Fibroblast of mammary gland (primary cell): ENCODE results near the gene PKDREJ.
"Not testable (repeated sequence)": the region's sequence is repeated elsewhere in the genome, so short reads cannot be mapped to it uniquely, and the experiment has no call there.

Experiments used
- DNase-seq: peaks from one replicate; pipeline ENCODE4 v3.0.0-alpha.2; 2010; ENCODE audit warnings: low read depth
- H3K4me3 ChIP-seq: 2 replicates; pipeline ENCODE4 v1.5.1; 2011; ENCODE audit warnings: low read depth, mild to moderate bottlenecking, low read length, moderate library complexity; ENCODE audit not compliant: control insufficient read depth
- CTCF ChIP-seq: conservative IDR thresholded peaks from 2 replicates; pipeline ENCODE4 v1.5.1; 2011; ENCODE audit warnings: low read depth, low read length, inconsistent platforms; ENCODE audit not compliant: control insufficient read depth, insufficient read depth

PKDREJ gene

GRCh38 chr22:46272762-46273431 is 9.8 kb upstream of the PKDREJ start:
- DNase-seq: no peak
- TF ChIP-seq CTCF: no peak
- H3K4me3 ChIP-seq: no peak overlapping the region

GRCh38 chr22:46272196-46272595 is 9.1 kb upstream of the PKDREJ start:
- H3K4me3 ChIP-seq: no peak overlapping the region
- TF ChIP-seq CTCF: no peak

DNA sequence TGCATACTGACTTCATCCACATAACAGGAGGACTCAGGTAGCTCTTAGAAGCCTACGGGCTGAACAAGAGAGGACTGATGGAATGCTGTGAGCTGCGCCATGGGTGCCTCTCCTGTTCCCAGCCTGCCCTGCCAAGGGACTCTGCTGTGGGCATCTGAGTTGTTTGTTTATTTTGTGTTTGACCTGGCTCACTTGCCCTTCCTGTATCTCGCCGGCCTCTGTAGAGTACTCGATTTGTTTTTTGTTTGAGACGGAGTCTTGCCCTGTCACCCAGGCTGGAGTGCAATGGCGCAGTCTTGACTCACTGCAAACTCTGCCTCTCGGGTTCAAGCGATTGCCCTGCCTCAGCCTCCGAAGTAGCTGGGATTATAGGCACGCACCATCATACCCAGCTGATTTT is 6.4 kb upstream of the PKDREJ start:
- no peak for DNase-seq
- H3K4me3 ChIP-seq: no peak overlapping the region
- no peak for TF ChIP-seq CTCF

More at GRCh38 chr22:46272196-46272595, 9.1 kb upstream of the PKDREJ start:
- no peak for DNase-seq

GRCh38 chr22:46267431-46268279 is 4.5 kb upstream of the PKDREJ start, which contains the start of gene TTC38:
TSS of gene TTC38 (plus strand) at chr22:46268008. CDS start at chr22:46268040, 32 bp downstream.
- peak; percentile 63 for DNase-seq
- H3K4me3 ChIP-seq: peak within 1 kb of the TSS; percentile 80
- no peak for TF ChIP-seq CTCF

- DNase-seq, H3K4me3 ChIP-seq: not testable (repeated sequence)
These were observed 2.5 kb upstream of the PKDREJ start for GRCh38 chr22:46265627-46266026.

DNA sequence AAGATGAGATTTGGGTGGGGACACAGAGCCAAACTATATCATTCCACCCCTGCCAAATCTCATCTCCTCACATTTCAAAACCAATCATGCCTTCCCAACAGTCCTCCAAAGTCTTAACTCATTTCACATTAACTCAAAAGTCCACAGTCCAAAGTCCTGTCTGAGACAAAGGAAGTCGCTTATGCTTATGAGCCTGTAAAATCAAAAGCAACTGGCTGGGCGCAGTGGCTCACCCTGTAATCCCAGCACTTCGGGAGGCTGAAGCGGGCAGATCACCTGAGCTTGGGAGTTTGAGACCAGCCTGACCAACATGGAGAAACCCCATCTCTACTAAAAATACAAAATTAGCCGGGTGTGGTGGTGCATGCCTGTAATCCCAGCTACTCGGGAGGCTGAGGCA is 1.4 kb upstream of the PKDREJ start:
- not testable (repeated sequence) for H3K4me3 ChIP-seq, DNase-seq

DNA sequence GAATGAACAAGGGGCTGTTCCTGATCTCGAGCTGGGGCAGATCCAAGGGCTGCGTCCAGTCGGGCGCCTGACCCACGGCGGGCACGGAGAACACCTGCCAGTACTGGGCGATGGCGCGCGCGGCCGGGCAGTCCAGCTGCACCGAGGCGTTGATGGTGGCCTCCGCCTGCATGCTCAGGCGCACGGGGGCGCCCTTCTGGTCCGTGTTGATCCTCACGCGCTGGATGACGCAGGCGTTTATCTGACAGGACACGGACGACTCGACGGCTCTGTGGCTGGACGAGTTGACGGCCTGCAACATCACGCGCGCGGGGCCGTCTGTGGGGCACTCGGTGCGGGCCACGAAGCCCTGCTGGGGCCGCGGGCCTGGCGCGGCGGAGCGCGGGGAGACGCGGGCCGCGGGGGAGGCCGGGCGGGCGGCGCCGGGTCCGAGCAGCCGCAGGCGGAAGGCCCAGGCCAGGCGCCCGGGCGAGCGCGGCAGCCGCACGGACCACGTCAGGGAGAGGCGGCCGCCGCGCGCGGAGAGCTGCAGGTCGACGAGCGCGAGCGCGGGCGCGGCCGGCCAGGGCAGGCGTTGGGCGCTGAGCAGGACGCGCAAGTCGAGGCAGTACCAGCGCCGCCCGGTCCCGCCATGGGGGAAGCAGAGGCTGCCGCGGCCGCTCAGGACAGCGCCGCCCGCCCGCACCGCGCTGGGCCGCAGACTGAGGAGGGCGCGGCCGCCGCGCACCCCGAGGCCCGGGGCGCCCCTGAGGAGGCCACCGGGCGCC is 511 bp downstream of the PKDREJ start:
- peak; percentile 65 for DNase-seq
- no peak for TF ChIP-seq CTCF
- no peak overlapping the region for H3K4me3 ChIP-seq
